Esophagus mucosa (tissue), 1 donor: Measurements from ENCODE around the gene HOXD9. TPM values are rescaled to one million over a fixed set of nuclear protein-coding genes. Genes with fewer than 3 reads are reported as not detected.

Source experiments
- ATAC-seq: fragments of 200-7000 bp; cut with Tn5 transposase; one replicate; pipeline ENCODE4 v1.9.1; 2020
- total RNA-seq: library from RNA; stranded (reverse); gene quantifications from one replicate; pipeline ENCODE4 v1.2.4, GENCODE V29; 2023
- donor health status: DM: yes; HTN: yes; CAD: no.

The HOXD9 gene
- total RNA-seq, 1 donor from 2014 or later = 1.1 TPM

DNA sequence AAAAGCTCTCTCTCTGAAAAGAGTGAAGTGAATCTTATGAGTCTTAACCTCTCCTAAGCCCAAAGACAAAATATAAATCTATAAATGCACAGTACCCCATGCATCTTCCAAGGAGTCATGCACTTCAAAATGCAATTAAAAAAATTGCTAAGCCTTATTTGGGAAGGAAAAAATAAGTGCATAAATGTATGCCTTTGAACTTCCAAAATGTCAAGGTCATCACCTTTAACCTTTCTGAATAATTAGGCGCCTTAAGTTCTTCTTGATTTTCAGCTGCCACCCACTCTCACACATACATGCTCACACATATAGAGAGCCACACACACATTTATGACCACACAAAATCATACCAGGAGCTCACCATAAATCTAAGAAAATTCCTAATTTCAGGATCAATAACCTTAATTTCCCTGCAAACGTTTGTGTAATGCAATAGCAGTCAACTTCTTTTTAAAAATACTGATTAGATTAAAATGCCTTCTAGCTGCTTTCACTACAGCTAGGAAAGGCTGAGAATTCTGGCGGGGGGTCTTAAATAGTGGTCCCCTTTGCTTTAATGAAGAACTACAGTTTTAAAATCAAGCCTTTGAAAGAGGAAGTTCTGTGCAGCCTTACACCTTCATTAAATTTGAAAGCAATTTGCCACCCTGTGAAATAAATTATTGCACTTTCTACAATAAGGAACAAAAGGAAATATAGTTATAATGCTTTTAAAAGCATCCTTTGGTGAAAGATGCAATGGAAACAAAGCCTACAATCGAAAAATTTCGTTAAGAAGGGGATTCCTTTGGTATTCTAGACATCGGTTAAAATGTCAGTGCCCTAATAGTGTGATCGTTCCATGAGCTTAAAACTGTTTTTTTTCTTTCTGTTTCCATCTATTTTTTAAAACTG lies 11.9 kb upstream of the HOXD9 start:
- ATAC-seq = no peak

DNA sequence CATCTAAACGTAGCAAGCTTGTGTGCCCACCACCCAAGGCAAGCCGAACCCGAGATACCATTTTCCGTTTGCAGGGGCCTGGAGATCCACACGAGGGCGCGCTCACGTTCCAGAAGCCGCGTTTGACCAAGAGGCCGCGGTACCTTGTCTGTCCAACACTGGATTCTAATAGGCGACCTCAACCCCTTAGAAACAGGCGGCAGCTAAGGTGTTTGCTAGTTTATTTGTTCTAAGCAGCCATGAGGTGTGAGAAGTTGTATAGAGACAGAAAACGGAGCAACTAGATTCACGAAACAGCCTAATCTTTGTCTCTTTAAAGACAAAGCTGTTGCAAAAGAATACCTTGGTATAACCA lies 11.2 kb upstream of the HOXD9 start:
- no peak for ATAC-seq

DNA sequence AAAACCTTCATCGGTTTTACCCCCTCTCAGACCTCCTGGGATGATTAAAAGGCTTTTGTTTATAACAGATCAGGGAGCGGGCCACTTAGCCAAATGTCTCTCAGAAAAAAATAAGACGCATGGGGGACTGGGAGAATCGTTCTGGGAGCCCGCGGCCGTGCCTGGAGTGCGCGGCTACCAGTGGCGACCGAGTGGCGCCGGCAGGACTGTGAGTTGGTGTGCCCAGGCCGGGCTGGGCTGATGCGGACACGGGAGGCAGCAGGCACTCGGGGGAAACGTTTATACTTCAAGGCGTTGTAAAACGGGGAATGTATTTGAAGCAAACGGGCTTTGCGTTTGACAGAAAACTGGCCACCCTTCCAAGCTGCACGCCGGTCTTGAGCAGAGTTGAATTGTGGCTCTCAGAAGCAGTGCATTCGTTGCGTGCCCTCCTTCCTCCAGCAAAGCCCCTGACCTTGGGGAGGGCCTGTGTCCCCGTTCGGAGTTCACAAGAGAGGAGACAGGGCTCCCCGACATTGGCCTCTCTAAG lies 10.6 kb upstream of the HOXD9 start:
- ATAC-seq = no peak

DNA sequence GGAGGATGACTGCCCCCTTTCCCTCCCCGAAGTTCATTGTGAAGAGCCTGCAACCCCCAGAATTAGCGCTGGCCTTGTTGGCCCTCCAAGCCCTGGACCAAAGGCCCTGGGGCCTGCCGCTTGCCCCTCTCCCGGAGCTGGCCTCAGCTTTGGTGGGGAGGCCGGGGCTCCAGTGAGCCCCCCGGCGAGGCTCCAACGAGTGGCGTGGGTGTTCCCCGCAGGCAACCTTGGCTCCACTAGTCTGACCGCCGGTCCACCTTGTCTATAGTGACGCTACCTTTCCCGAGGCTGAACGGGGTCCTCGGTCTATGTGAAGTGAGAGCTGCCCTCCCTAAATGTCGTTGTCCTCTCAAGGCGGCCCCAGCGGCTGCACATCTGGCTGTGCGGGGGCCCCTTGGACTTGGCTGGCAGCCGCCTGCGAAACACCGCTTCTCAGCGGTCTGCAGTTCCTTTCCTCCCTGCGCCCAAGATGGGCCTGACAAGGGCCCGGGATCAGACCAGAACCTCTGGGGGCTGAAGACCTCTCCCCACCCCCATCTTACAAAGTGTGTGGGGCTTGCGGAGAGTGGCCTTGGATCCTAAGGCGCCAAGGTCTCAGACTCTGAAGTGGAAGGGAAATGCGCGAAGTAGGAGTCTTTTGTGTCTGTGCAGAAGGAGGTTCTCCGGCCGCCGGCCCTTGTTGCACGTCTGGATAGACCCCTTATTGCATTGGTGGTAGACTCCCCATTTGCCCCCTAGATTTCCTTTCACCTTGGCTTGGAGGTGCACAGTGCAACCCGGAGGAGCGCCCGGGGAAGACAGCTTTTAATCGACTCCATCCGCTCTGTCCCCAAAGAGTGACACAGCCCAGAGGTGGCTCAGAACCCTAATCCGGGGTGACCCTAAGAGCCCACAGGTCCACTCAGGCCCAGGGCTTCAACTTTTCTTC lies 9.9 kb upstream of the HOXD9 start:
- ATAC-seq = no peak

DNA sequence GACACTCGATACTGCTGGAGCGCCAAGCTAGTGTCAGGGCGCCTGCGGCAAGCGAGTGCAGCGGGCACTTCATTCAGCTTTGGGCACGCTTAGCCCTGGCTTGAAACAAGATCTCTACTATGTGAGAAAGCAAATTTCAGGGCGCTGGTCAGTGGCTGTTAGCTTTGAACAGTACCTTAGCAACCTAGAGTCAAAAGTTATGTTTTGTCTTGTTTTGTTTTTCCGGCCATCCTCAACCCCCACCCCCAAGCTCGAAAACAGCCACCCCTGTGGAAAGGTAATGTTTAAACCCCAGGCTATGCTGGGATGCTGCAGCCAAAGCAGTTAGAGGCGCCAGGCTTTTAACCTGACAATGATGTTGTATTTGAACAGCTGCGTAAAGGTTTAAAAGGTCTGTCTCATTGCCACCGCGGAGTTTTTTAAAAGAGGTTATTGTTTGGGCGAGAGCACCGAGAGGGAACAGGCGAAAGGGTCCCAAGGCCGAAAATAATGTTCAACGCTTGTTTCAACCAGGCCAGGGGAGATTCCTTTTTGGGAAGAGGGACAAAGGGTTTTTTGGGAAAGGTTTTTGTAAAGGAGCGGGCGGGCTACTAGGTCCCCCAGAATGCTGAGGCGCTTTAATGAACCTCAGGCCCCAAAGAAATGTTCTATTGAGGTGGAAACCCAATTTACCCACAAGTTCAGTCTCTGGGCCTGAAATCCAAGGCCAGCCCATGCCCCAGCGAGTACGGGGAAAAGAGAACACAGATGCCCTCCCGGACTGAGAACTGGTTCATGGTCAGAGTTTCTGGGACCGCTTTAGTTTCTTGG lies 8.2 kb upstream of the HOXD9 start:
- ATAC-seq = no peak

DNA sequence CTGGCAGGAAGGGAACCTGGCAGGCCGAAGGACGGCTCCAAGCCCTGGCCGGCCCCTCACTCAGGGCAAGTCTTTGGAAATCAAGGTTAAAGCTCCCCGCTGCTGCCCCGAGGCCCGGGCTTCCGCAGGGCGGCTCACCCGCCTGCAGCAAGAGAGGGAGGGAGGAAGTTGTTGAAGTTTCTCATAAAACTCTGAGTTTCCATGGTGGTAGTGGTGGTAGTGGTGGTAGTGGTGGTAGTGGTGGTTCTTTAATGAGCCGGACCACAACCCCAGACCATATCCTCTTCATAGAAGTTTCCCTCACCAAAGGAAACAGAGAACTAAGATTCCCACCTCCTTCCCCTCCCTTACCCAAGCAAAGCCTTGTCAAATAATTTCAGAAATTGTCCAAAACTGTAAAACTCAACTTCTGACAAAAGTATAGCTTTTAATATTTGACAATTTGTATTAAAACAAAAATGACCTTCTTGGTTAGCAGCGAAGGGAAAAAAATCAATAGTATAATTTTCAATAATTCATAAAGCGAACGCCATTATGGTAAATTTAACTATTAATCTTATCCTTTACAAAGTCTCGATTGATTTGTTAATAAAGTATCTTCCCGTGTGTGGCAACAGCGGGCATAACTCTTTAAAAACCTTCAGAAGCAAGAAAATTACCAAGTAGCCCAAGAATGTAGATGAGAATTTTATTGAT lies 7.4 kb upstream of the HOXD9 start:
- ATAC-seq = no peak

DNA sequence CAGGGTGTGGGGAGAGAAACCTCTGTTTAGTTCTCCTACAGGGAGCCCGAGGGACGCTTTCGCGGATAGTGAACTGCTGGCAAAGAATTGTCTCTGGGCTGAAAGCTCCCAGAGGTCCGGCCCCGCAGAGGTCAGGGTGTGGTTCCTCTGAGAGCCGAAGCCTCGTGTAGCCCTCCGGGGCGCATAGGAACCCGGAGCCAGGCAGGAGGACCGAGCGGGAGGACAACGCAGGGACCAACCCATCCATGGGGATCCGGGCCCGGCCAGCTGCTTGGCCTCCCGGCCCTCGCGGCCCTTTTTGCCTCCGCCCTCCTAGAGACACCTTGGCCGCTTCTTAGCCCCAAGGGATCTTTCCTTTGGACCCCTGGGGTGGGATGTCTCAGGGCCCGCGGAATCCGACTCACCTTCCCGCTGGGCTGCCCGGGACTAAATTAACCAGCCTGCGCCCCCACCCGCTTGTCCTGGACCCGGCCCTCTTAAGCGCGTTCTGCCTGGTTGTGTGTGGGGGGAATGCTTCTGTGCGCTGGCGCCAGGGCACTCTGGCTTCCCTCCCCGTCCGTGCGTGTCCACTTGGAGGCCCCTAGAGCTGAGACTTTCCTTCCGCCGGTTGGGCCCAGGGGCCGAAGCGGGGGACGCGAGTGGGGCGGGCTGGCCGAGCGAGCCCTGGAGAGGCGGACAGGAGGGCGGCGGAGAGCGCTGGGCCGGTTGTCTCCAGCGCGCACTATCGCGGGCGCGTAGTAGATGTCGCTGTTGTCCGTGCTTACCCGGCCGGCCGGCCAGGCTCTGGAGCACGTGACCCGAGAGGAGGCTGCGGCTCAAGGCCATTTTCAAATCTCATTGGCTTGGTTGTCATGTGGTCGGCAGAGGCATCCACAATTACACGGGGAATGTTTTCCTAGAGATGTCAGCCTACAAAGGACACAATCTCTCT lies 6.4 kb upstream of the HOXD9 start, which contains the start of gene HOXD10:
Gene HOXD10 (plus strand): TSS at position 896 of the 931 bp plus-strand sequence. CDS start 56 bp downstream, outside the sequence.
- ATAC-seq = peak; percentile 67

DNA sequence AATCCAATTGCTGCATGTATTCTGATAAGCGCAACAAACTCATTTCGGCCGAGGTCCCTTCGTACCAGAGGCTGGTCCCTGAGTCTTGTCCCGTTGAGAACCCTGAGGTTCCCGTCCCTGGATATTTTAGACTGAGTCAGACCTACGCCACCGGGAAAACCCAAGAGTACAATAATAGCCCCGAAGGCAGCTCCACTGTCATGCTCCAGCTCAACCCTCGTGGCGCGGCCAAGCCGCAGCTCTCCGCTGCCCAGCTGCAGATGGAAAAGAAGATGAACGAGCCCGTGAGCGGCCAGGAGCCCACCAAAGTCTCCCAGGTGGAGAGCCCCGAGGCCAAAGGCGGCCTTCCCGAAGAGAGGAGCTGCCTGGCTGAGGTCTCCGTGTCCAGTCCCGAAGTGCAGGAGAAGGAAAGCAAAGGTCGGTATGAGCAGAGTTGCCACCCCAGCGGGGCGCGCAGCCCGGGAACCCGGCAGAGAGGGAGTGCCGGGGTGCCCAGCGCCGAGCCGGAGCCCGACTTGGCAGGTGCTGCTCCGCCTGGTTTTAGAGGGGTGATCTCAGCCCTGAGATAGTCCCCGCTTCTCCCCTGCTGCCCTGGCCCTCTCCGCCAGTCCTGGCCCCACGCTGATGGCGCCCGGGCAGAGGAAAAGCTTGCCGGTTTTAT lies 5.2 kb upstream of the HOXD9 start:
- ATAC-seq = no peak

DNA sequence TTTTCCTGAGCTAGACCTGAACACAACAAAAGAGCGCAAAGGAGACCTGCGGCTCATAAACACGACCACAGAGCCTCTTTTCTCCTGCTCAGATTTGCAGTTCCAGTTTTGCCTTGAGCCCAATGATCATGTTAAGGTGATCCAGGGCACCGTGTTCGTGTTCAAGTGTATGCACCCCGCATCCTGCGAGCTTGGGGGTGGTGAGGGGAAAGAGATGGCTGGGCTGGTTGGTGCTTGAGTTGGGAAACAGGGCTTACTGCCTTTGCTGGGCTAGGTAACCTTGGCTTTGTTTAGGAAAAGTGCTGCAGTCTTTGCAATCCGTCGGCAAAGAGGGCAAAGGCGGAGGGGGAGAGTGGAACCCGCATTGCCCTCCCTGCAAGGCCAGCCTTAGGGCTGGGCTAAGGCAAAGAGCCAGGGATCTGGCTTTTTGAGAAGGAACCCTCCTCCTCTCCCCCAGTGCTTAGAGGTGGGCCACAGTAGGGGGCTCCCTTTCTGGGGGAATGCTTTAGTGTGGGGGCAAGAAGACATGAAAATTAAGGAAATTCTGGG lies 4.6 kb upstream of the HOXD9 start:
- ATAC-seq = no peak

DNA sequence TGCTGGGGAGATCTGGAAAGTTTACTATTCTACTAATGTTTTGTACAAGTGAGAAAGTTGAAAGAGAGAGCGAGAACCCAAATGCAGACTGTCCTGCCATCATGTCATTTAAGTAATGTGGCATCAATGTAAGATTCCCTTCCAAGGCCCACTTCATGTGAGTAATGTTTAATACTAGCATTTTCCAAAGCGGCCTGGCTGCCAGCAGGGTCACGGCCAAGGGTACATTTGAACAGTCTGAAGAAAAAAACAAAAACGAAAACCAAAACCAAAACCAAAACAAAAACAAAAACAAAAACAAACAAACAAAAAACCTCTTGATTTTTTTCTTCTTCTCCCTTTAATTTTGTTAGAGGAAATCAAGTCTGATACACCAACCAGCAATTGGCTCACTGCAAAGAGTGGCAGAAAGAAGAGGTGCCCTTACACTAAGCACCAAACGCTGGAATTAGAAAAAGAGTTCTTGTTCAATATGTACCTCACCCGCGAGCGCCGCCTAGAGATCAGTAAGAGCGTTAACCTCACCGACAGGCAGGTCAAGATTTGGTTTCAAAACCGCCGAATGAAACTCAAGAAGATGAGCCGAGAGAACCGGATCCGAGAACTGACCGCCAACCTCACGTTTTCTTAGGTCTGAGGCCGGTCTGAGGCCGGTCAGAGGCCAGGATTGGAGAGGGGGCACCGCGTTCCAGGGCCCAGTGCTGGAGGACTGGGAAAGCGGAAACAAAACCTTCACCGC lies 3.7 kb upstream of the HOXD9 start:
- ATAC-seq = no peak

DNA sequence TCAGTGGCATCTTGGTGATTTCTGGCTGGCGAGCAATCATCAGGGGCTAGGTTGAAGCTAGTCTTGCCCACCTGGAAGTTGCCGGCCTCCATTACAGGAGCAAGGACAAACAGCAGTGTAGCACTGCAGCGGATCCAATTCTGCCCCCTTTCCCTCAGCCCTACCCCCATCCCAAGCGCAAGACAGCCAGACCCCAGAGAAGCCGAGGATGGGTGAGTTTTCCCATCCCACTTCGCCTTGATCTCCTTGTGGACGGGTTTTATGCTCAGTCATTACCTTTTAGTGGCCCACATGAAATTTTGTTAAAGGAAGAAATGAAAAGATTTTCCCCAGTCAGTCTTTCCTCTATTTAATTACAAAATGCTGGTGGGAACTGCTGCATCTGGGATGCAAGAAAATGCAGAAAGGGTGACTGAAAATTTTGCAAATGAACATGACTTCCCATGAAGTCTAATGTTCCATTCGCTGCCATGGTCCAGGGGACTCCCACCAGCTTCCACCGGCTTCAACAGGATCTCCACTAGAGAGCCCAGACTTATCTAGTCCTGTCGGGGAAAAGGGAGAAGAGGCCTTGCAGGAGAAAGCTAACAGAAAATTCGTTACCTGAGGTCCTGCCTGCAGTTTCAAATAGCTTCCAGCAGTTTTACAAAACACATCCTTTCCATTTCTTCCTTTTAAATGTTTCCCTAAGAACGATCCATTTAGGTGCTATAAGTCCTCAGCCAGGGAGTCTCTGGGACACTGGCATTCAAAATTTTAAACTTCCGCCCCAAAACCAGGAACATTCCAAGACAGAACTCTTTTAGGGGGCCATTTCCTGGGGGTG lies 1.9 kb upstream of the HOXD9 start:
- ATAC-seq = no peak

DNA sequence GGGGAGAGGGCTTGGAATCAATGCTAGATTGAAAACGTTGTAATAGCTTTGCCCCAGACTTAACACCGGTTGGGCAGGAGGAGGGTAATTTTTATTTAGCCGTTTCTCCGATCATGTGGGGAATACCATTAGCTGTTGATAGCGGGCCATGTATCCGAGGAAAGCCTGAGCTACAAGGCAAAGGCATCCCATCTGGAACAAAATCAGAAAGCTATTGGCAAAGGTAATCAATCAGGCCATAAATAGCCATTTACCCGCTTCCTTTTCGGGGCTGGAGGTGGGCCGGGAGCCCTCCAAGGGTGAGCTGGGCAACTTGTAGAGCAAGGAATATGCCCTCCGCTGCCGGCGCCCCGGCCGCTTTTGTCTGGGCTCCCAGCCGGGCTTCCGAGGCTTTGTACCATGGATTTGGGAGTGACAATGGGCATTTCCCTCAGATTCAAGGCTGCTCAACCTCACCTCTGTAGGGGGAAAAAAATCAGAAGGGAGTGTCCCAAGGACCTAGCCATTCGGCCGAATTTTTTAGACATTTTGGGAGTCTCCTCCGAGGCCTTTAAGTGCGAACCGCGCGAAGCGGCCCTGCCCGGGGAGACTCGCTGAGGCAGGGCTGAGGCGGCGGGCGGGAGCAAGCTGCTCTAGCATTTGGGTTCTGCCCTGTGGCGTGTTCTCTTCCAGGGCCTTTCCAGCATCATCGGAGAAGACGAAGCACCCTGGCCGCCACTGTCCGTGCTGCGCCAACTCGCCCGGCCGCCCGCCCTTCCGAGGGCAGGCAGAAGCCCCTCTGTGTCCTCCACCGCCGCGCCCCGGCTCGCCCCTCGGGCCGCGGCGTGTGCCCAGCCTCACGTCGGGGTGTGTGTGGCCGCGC lies 1.1 kb upstream of the HOXD9 start:
- no peak for ATAC-seq

DNA sequence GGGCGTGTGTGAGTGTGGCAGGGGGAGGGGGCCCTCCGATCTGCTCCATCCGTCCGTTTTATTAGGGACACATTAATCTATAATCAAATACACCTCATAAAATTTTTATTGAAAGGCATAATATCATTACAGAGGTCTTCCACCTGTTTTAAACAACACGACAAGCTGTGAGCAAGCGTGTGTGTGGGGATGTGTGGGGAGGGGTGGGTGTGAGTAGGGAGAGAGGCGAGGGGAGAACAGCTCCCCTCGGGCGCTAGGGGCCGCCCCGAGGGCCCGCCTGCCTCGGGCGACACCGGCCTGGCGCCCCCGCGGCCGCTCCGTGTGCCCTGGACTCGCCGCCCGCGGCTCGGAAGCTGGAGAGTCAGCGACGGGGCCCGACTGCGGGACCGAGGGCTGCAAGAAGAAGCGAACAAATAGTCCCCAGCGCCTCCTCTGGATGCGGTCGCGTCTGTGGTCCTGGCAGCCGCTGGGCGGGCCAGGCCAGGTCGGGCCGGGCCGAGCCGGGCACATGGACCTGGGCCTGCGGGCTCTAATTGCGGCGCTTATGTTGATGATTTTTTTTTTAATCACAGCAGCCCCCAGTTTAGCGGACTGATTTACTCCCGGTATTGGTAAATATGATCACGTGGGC lies 352 bp upstream of the HOXD9 start:
- ATAC-seq = no peak

DNA sequence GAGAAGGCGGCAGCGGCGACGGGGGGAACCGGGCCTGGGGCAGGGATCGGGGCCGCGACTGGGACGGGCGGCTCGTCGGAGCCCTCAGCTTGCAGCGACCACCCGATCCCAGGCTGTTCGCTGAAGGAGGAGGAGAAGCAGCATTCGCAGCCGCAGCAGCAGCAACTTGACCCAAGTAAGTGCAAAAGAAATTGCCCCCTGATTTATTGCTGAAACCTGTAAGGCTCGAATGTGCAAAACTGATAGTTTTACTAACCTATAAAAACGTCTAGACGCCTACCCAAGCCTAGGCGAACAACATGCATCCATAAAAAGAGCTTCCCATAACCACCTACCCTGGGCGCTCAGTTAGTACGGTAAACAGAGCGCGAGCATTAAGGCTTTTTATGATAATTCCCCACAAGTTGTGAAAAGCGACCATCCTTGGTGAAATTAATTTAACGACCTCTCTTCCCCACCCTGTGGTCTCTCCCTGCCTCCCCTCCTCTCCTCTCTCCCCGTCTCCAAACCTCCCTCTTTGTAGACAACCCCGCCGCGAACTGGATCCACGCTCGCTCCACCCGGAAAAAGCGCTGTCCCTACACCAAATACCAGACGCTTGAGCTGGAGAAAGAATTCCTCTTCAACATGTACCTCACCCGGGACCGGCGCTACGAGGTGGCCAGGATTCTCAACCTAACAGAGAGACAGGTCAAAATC lies 1.0 kb downstream of the HOXD9 start:
- no peak for ATAC-seq

DNA sequence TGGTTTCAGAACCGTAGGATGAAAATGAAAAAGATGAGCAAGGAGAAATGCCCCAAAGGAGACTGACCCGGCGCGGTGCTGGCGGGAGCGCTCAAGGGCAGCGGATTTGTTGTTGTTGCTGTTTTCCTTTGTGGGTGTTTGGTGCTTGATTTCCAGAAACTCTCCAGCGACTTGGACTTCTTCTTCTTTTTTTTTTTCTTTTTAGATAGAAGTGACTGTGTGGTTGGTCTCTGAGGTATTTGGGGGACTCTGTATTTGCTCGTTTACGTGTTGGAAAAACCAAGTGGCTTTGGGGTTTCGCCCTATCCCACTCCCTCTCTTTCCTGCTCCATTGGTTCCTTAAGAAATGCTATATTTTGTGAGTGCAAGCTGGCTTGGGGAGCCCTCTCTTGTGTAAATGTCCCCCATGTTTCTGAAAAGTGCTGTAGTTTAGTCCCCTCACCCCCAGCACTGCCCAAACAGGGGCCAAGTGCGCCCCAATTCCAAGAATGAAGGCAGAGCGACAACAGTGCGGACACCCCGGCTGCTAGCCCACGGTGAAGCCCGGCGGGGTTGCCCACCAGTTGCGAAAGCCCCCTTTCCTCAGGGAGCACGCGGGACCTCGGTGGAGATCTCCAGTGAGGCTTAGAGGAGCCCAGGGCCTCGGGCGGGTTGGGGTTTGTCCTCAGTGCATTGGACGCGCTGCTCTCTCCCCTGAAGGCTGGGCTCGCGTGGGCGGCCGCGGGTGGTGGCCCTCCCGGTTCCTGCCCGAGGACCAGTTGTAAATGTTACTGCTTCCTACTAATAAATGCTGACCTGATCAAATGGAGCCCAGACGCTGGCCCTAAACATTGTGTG lies 1.8 kb downstream of the HOXD9 start:
- no peak for ATAC-seq
